ENCODE data around the gene AOPEP.
A peak's percentile ranks its signal among the peaks of the same experiment; 100 is the strongest.

Gene AOPEP

GRCh38 chr9:94945197-94946144, 219.0 kb downstream of the AOPEP start:
- no peaks in the 10 kb centered on the region for H3K36me3 ChIP-seq (ENCODE audit: control insufficient read depth in 2 of 2, insufficient read depth in 2 of 2, low read length in 2 of 2)
- no peaks in the 10 kb centered on the region for H3K9me3 ChIP-seq (ENCODE audit: control insufficient read depth in 2 of 2, low read length in 2 of 2)
- H3K9ac ChIP-seq (ENCODE audit: low read depth in 1 of 2, low read length in 2 of 2): no peak overlapping the region
- H3K4me1 ChIP-seq (ENCODE audit: control insufficient read depth in 2 of 2, insufficient read depth in 2 of 2, low read length in 2 of 2): peaks cover 11 to 18% of the 10 kb centered on the region in 2 donors
- no peak overlapping the region for H3K4me3 ChIP-seq (ENCODE audit: low read length in 2 of 2)
- H3K27me3 ChIP-seq (ENCODE audit: control insufficient read depth in 2 of 2, insufficient read depth in 2 of 2, low read length in 2 of 2): no peaks in the 10 kb centered on the region
- H3K27ac ChIP-seq (ENCODE audit: low read depth in 2 of 2, low read length in 2 of 2): peak overlapping the region; percentile 5 to 15

GRCh38 chr9:94946256-94946655, 219.8 kb downstream of the AOPEP start:
- Histone ChIP-seq H3K9ac (ENCODE audit: low read depth in 1 of 2, low read length in 2 of 2) (no peak overlapping the region), H3K9me3 (ENCODE audit: control insufficient read depth in 2 of 2, low read length in 2 of 2) (no peaks in the 10 kb centered on the region), H3K27ac (ENCODE audit: low read depth in 2 of 2, low read length in 2 of 2) (no peak overlapping the region), H3K27me3 (ENCODE audit: control insufficient read depth in 2 of 2, insufficient read depth in 2 of 2, low read length in 2 of 2) (no peaks in the 10 kb centered on the region), H3K4me3 (ENCODE audit: low read length in 2 of 2) (no peak overlapping the region), H3K4me1 (ENCODE audit: control insufficient read depth in 2 of 2, insufficient read depth in 2 of 2, low read length in 2 of 2) (peaks cover 9 to 17% of the 10 kb centered on the region in 2 donors), H3K36me3 (ENCODE audit: control insufficient read depth in 2 of 2, insufficient read depth in 2 of 2, low read length in 2 of 2) (no peaks in the 10 kb centered on the region)

GRCh38 chr9:94948567-94949235, 222.2 kb downstream of the AOPEP start:
- H3K4me1 ChIP-seq (ENCODE audit: control insufficient read depth in 2 of 2, insufficient read depth in 2 of 2, low read length in 2 of 2): peaks cover 15 to 30% of the 10 kb centered on the region in 2 donors
- H3K9ac ChIP-seq (ENCODE audit: low read depth in 1 of 2, low read length in 2 of 2): no peak overlapping the region

GRCh38 chr9:94949370-94949769, 222.9 kb downstream of the AOPEP start:
- Histone ChIP-seq H3K36me3 (ENCODE audit: control insufficient read depth in 2 of 2, insufficient read depth in 2 of 2, low read length in 2 of 2) (no peaks in the 10 kb centered on the region), H3K4me1 (ENCODE audit: control insufficient read depth in 2 of 2, insufficient read depth in 2 of 2, low read length in 2 of 2) (peaks cover 15 to 30% of the 10 kb centered on the region in 2 donors), H3K4me3 (ENCODE audit: low read length in 2 of 2) (no peak overlapping the region), H3K9ac (ENCODE audit: low read depth in 1 of 2, low read length in 2 of 2) (no peak overlapping the region), H3K27ac (ENCODE audit: low read depth in 2 of 2, low read length in 2 of 2) (no peak overlapping the region), H3K9me3 (ENCODE audit: control insufficient read depth in 2 of 2, low read length in 2 of 2) (no peaks in the 10 kb centered on the region), H3K27me3 (ENCODE audit: control insufficient read depth in 2 of 2, insufficient read depth in 2 of 2, low read length in 2 of 2) (no peaks in the 10 kb centered on the region)

More at GRCh38 chr9:94948567-94949235, 222.2 kb downstream of the AOPEP start:
- Histone ChIP-seq H3K9me3 (ENCODE audit: control insufficient read depth in 2 of 2, low read length in 2 of 2) (no peaks in the 10 kb centered on the region), H3K4me3 (ENCODE audit: low read length in 2 of 2) (no peak overlapping the region), H3K27ac (ENCODE audit: low read depth in 2 of 2, low read length in 2 of 2) (no peak overlapping the region), H3K27me3 (ENCODE audit: control insufficient read depth in 2 of 2, insufficient read depth in 2 of 2, low read length in 2 of 2) (no peaks in the 10 kb centered on the region), H3K36me3 (ENCODE audit: control insufficient read depth in 2 of 2, insufficient read depth in 2 of 2, low read length in 2 of 2) (no peaks in the 10 kb centered on the region)

GRCh38 chr9:94950040-94950578, 223.6 kb downstream of the AOPEP start:
- no peak overlapping the region for H3K27ac ChIP-seq (ENCODE audit: low read depth in 2 of 2, low read length in 2 of 2)
- H3K27me3 ChIP-seq (ENCODE audit: control insufficient read depth in 2 of 2, insufficient read depth in 2 of 2, low read length in 2 of 2): no peaks in the 10 kb centered on the region
- H3K9me3 ChIP-seq (ENCODE audit: control insufficient read depth in 2 of 2, low read length in 2 of 2): no peaks in the 10 kb centered on the region
- H3K9ac ChIP-seq (ENCODE audit: low read depth in 1 of 2, low read length in 2 of 2): no peak overlapping the region
- H3K4me3 ChIP-seq (ENCODE audit: low read length in 2 of 2): no peak overlapping the region
- H3K36me3 ChIP-seq (ENCODE audit: control insufficient read depth in 2 of 2, insufficient read depth in 2 of 2, low read length in 2 of 2): no peaks in the 10 kb centered on the region
- H3K4me1 ChIP-seq (ENCODE audit: control insufficient read depth in 2 of 2, insufficient read depth in 2 of 2, low read length in 2 of 2): peaks cover 15 to 30% of the 10 kb centered on the region in 2 donors

- Histone ChIP-seq H3K4me3 (ENCODE audit: low read length in 2 of 2) (no peak overlapping the region), H3K27ac (ENCODE audit: low read depth in 2 of 2, low read length in 2 of 2) (peak overlapping the region in 1 of 2 donors; percentile 35), H3K9ac (ENCODE audit: low read depth in 1 of 2, low read length in 2 of 2) (no peak overlapping the region), H3K9me3 (ENCODE audit: control insufficient read depth in 2 of 2, low read length in 2 of 2) (no peaks in the 10 kb centered on the region), H3K27me3 (ENCODE audit: control insufficient read depth in 2 of 2, insufficient read depth in 2 of 2, low read length in 2 of 2) (no peaks in the 10 kb centered on the region), H3K36me3 (ENCODE audit: control insufficient read depth in 2 of 2, insufficient read depth in 2 of 2, low read length in 2 of 2) (peaks cover 0 to 3% of the 10 kb centered on the region in 2 donors), H3K4me1 (ENCODE audit: control insufficient read depth in 2 of 2, insufficient read depth in 2 of 2, low read length in 2 of 2) (peaks cover 15 to 24% of the 10 kb centered on the region in 2 donors)
Measured at GRCh38 chr9:94950579-94951323, 224.3 kb downstream of the AOPEP start.

DNA sequence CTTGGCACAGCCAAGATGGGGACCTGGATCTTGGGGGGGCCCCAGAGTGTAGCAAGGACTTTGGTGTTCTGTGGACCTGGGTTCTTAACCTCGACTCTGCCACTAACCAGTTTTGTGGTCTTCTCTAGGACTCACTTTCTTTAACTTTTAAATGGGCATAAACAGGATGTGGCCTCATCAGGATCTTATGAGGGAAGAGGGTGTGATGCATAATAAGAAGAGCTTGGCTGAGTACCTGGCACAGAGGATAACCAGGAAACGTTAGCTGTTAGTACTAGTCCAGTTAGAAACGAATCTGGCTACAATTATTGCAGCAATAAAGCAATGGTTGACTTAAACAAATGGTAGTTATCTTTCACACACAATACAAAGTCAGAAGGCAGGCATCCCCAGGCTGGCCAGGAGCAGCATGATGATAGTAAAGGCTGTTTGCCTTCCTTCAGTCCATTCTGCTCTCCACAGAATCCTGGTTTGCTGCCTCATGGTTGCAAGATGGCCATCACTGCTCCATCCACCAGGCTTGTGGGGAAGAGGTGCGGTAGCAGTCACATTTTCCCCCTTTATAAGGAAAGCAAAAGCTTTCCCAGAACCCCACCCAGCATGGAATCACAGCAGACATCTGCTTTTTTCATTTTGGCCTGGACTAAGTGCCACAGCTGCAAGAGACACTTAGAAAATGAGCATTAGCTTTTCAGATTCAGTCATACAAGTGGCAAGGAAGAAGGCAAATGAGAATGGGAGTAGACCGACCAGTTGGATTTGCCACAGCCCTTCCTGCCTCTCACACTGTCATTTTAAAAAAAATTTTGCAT, 225.0 kb downstream of the AOPEP start:
- H3K9ac ChIP-seq (ENCODE audit: low read depth in 1 of 2, low read length in 2 of 2): no peak overlapping the region
- no peak overlapping the region for H3K4me3 ChIP-seq (ENCODE audit: low read length in 2 of 2)
- no peaks in the 10 kb centered on the region for H3K27me3 ChIP-seq (ENCODE audit: control insufficient read depth in 2 of 2, insufficient read depth in 2 of 2, low read length in 2 of 2)
- peak overlapping the region; percentile 1 to 35 for H3K27ac ChIP-seq (ENCODE audit: low read depth in 2 of 2, low read length in 2 of 2)
- peaks cover 15 to 23% of the 10 kb centered on the region in 2 donors for H3K4me1 ChIP-seq (ENCODE audit: control insufficient read depth in 2 of 2, insufficient read depth in 2 of 2, low read length in 2 of 2)
- H3K9me3 ChIP-seq (ENCODE audit: control insufficient read depth in 2 of 2, low read length in 2 of 2): no peaks in the 10 kb centered on the region
- H3K36me3 ChIP-seq (ENCODE audit: control insufficient read depth in 2 of 2, insufficient read depth in 2 of 2, low read length in 2 of 2): peaks cover 3% of the 10 kb centered on the region in 2 donors

DNA sequence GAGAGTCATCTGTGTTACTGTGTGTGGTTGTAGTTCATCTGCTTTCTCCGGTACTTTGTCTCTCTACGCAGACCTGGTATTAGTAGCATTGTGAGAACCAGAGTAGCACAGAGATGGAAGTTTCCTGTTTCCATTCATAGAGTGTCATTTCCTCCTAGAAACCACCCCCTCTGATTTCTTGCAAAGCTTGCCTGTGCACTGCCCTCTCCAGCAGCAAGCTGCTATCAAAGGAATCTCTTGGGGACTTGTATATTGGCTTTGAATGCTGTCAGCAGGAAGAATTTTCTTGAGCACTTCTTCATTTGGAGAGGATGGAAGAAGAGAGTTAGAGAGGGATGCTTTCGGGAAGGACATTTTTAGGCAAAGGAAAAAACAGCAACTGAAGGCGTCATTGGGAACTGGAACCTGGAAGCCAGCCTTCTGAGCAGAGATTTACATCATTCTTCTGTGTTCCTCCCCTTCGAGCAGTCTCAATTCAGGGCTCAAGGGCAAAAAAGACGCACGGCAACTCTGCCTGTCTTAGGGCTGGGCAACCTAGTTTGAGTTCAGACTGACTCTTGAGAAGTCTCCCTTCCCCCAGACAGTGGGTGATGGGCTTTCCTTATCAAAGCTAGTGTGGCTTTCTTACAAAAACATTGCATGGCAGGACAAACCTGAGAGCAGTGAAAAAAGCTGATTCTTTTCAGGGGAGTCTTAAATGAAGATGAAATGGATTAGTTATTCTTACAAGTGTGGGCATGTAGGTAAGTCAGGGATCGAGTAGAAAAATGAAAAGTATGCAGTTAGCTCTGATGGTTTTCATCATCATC, 226.3 kb downstream of the AOPEP start:
- H3K36me3 ChIP-seq (ENCODE audit: control insufficient read depth in 2 of 2, insufficient read depth in 2 of 2, low read length in 2 of 2): peaks cover 3% of the 10 kb centered on the region in 2 donors
- no peak overlapping the region for H3K9ac ChIP-seq (ENCODE audit: low read depth in 1 of 2, low read length in 2 of 2)
- H3K27ac ChIP-seq (ENCODE audit: low read depth in 2 of 2, low read length in 2 of 2): peak overlapping the region; percentile 36 to 56
- H3K9me3 ChIP-seq (ENCODE audit: control insufficient read depth in 2 of 2, low read length in 2 of 2): no peaks in the 10 kb centered on the region
- H3K4me1 ChIP-seq (ENCODE audit: control insufficient read depth in 2 of 2, insufficient read depth in 2 of 2, low read length in 2 of 2): peaks cover 15 to 23% of the 10 kb centered on the region in 2 donors
- no peaks in the 10 kb centered on the region for H3K27me3 ChIP-seq (ENCODE audit: control insufficient read depth in 2 of 2, insufficient read depth in 2 of 2, low read length in 2 of 2)
- H3K4me3 ChIP-seq (ENCODE audit: low read length in 2 of 2): no peak overlapping the region

Data from mucosa of rectum (tissue), 2 donors.